Esophagus squamous epithelium (tissue), 5 donors: ENCODE measurements around the gene HOXB13. TPM values are rescaled to one million over a fixed set of nuclear protein-coding genes. Genes with fewer than 3 reads are reported as not detected.

Experiments
- DNase-seq: peaks from one replicate; lab custom pipeline; 2025; lab: John Stamatoyannopoulos, UW
- H3K27ac ChIP-seq, 4 donors: fragments of 200-600 bp; sonication (generic); one replicate each; pipeline ENCODE4 v1.5.1; 2016 to 2019; ENCODE audit warnings: mild to moderate bottlenecking in 1 of 4
- H3K27me3 ChIP-seq, 4 donors: fragments of 200-600 bp; sonication (generic); 1 replicate in 3 of 4; 2 replicates in 1 of 4; pipeline versions ENCODE4 v1.5.1 to v1.6.0; 2017 to 2021; ENCODE audit warnings: antibody characterized with exemption in 1 of 4
- H3K36me3 ChIP-seq, 3 donors: fragments of 200-600 bp; sonication (generic); one replicate each; pipeline ENCODE4 v1.5.1; 2016 to 2019
- H3K4me1 ChIP-seq, 3 donors: fragments of 200-600 bp; sonication (generic); one replicate each; pipeline ENCODE4 v1.5.1; 2017 to 2019
- H3K4me3 ChIP-seq, 4 donors: fragments of 200-600 bp; sonication (generic); 1 replicate in 3 of 4; 2 replicates in 1 of 4; pipeline ENCODE4 v1.5.1; 2016 to 2019; ENCODE audit warnings: mild to moderate bottlenecking in 2 of 4, moderate library complexity in 1 of 4
- H3K9me3 ChIP-seq, 3 donors: fragments of 200-600 bp; sonication (generic); one replicate each; pipeline ENCODE4 v1.5.1; 2016 to 2019
- CTCF ChIP-seq, 6 experiments: fragments of 450-650 bp in 4 of 6; fragments of 200-600 bp in 2 of 6; sonication (generic) in 2 of 6; IDR thresholded peaks; one replicate each; pipeline ENCODE4 v1.5.1; 2016 to 2019; ENCODE audit warnings: antibody characterized with exemption in 6 of 6, mild to moderate bottlenecking in 4 of 6, moderate library complexity in 4 of 6
- POLR2A ChIP-seq, 4 donors: fragments of 450-650 bp; IDR thresholded peaks; one replicate each; pipeline ENCODE4 v1.6.1; 2017; ENCODE audit warnings: antibody characterized with exemption in 4 of 4, mild to moderate bottlenecking in 4 of 4, moderate library complexity in 3 of 4
- WGBS, 2 donors: methylation state at CpG; one replicate each; pipeline ENCODE4 v1.1.5; 2018; 5-methylcytosine and 5-hydroxymethylcytosine counted together
- intact Hi-C: fragments of 100-400 bp; cut with DNase I; formaldehyde crosslinking; loops from one replicate; pipeline ENCODE4 v1.15.0; 2022
- total RNA-seq, 4 donors: library from RNA; depleted of rRNA; stranded (reverse); fragments of >200 nt; gene quantifications; one replicate each; pipeline ENCODE4 v1.1.0, GENCODE V29; 2016
- donor health status: DM: yes; HTN: yes; CAD: no.

HOXB13 gene
- total RNA-seq, 4 donors from 2014 or later, result not detected

- peaks cover 10 to 100% (median 72%) of the 10 kb centered on the region in 4 donors for H3K27me3 ChIP-seq
- peaks cover 0 to 3% (median 0%) of the 10 kb centered on the region in 3 donors for H3K9me3 ChIP-seq
- no peaks in the 10 kb centered on the region for H3K36me3 ChIP-seq
- intact Hi-C loops, result no loop called here
- peaks cover 0 to 15% (median 0%) of the 10 kb centered on the region in 3 donors for H3K4me1 ChIP-seq
- no peak overlapping the region for H3K27ac ChIP-seq
- H3K4me3 ChIP-seq, result no peak overlapping the region
- TF ChIP-seq CTCF (IDR thresholded peaks at IDR 0.05) (no peak), POLR2A (IDR thresholded peaks at IDR 0.05) (no peak)
- no peak for DNase-seq
Observed at GRCh38 chr17:48740537-48740936, 12.0 kb upstream of the HOXB13 start.

GRCh38 chr17:48738803-48739526 is 10.4 kb upstream of the HOXB13 start:
- H3K4me1 ChIP-seq, result peaks cover 0 to 13% (median 0%) of the 10 kb centered on the region in 3 donors
- H3K27me3 ChIP-seq, result peaks cover 8 to 100% (median 73%) of the 10 kb centered on the region in 4 donors
- intact Hi-C loops, result no loop called here
- no peak for TF ChIP-seq CTCF (IDR thresholded peaks at IDR 0.05)
- TF ChIP-seq POLR2A (IDR thresholded peaks at IDR 0.05), result no peak
- H3K27ac ChIP-seq, result no peak overlapping the region
- no peak overlapping the region for H3K4me3 ChIP-seq
- no peak for DNase-seq
- peaks cover 0 to 3% (median 0%) of the 10 kb centered on the region in 3 donors for H3K9me3 ChIP-seq
- no peaks in the 10 kb centered on the region for H3K36me3 ChIP-seq
- 2 to 8% methylated on average over 20 to 23 of the region's 37 CpGs for WGBS, 2 donors

- TF ChIP-seq CTCF (IDR thresholded peaks at IDR 0.05) (no peak), POLR2A (IDR thresholded peaks at IDR 0.05) (no peak)
- Histone ChIP-seq H3K9me3 (peaks cover 0 to 3% (median 0%) of the 10 kb centered on the region in 3 donors), H3K4me3 (no peak overlapping the region), H3K36me3 (no peaks in the 10 kb centered on the region), H3K4me1 (peaks cover 0 to 14% (median 0%) of the 10 kb centered on the region in 3 donors), H3K27ac (no peak overlapping the region), H3K27me3 (peaks cover 10 to 100% (median 73%) of the 10 kb centered on the region in 4 donors)
- 5% methylated on average over 10 of the region's 11 CpGs for WGBS, 2 donors
- no peak for DNase-seq
- intact Hi-C loops, result no loop called here
Observed at GRCh38 chr17:48738424-48738802, 9.9 kb upstream of the HOXB13 start.

- Histone ChIP-seq H3K27me3 (peaks cover 18 to 100% (median 73%) of the 10 kb centered on the region in 4 donors), H3K36me3 (no peaks in the 10 kb centered on the region), H3K27ac (no peak overlapping the region), H3K9me3 (peaks cover 0 to 3% (median 0%) of the 10 kb centered on the region in 3 donors), H3K4me3 (no peak overlapping the region), H3K4me1 (peaks cover 0 to 22% (median 0%) of the 10 kb centered on the region in 3 donors)
- 48 to 68% methylated on average over 3 to 4 of the region's 4 CpGs for WGBS, 2 donors
- no peak for TF ChIP-seq POLR2A (IDR thresholded peaks at IDR 0.05)
- TF ChIP-seq CTCF (IDR thresholded peaks at IDR 0.05), result no peak
- intact Hi-C loops, result no loop called here
- no peak for DNase-seq
Observed at GRCh38 chr17:48737330-48738043, 8.9 kb upstream of the HOXB13 start.

GRCh38 chr17:48735062-48735351 is 6.5 kb upstream of the HOXB13 start:
- WGBS, 2 donors, result 7 to 9% methylated on average over 7 of the region's 7 CpGs
- Histone ChIP-seq H3K36me3 (no peaks in the 10 kb centered on the region), H3K4me3 (no peak overlapping the region), H3K4me1 (peaks cover 0 to 22% (median 0%) of the 10 kb centered on the region in 3 donors), H3K27ac (no peak overlapping the region), H3K27me3 (peaks cover 26 to 100% (median 67%) of the 10 kb centered on the region in 4 donors), H3K9me3 (no peaks in the 10 kb centered on the region)
- no peak for TF ChIP-seq POLR2A (IDR thresholded peaks at IDR 0.05)
- no peak for TF ChIP-seq CTCF (IDR thresholded peaks at IDR 0.05)
- intact Hi-C loops, result no loop called here
- no peak for DNase-seq
